GM12892 (cell line): ENCODE measurements around the gene CLDN24.

ENCODE experiments used
- POLR2A ChIP-seq: IDR thresholded peaks from 2 replicates; pipeline ENCODE4 v1.6.1; 2011; ENCODE audit warnings: low read depth, low read length, control low read depth
- POLR2AphosphoS5 ChIP-seq: IDR thresholded peaks from 2 replicates; pipeline ENCODE4 v1.6.1; 2011; ENCODE audit warnings: low read depth, low read length, control low read depth

GRCh38 chr4:183329954-183330742 is 7.9 kb upstream of the CLDN24 start:
- no peak for TF ChIP-seq POLR2A
- no peak for TF ChIP-seq POLR2AphosphoS5
